Neutrophil (primary cell): ENCODE data around the gene HPCAL4.

ENCODE experiments used
- H3K27ac ChIP-seq: fragments of 200-600 bp; sonication (generic); 2 replicates; pipeline ENCODE4 v1.5.1; 2016; ENCODE audit warnings: mild to moderate bottlenecking, moderate library complexity
- H3K27me3 ChIP-seq: fragments of 200-600 bp; sonication (generic); 2 replicates; pipeline ENCODE4 v1.6.0; 2016; ENCODE audit warnings: mild to moderate bottlenecking
- H3K36me3 ChIP-seq: fragments of 200-600 bp; sonication (generic); 2 replicates; pipeline ENCODE4 v1.5.1; 2017
- H3K4me1 ChIP-seq, 2 experiments: fragments of 200-600 bp in 1 of 2; sonication (generic) in 1 of 2; 1 replicate in 1 of 2; 2 replicates in 1 of 2; pipeline versions ENCODE4 v1.5.1 to v1.6.1; 2013 to 2016; ENCODE audit warnings: low read depth in 1 of 2, low read length in 1 of 2, mild to moderate bottlenecking in 1 of 2, moderate library complexity in 1 of 2; ENCODE audit not compliant: control insufficient read depth in 1 of 2, insufficient read depth in 1 of 2
- H3K4me3 ChIP-seq, 2 experiments: fragments of 200-600 bp in 1 of 2; sonication (generic) in 1 of 2; 1 replicate in 1 of 2; 2 replicates in 1 of 2; pipeline ENCODE4 v1.5.1; 2013 to 2016; ENCODE audit warnings: low read depth in 1 of 2, low read length in 1 of 2, mild to moderate bottlenecking in 1 of 2, moderate library complexity in 1 of 2
- H3K9me3 ChIP-seq: fragments of 200-600 bp; sonication (generic); 2 replicates; pipeline ENCODE4 v1.5.1; 2016
- CTCF ChIP-seq: fragments of 200-600 bp; sonication (generic); IDR thresholded peaks from 2 replicates; pipeline ENCODE4 v1.5.1; 2016; ENCODE audit warnings: antibody characterized with exemption

HPCAL4 gene

GRCh38 chr1:39691383-39692151, at the start of gene HPCAL4:
Gene HPCAL4, minus strand, starts transcription at chr1:39691433. Its CDS starts 6,830 bp downstream, at chr1:39684603.
- Histone ChIP-seq H3K36me3 (no peaks in the 10 kb centered on the region), H3K27ac (no peak within 1 kb of the TSS), H3K9me3 (no peaks in the 10 kb centered on the region), H3K4me3 (peak within 1 kb of the TSS; percentile 30 to 64), H3K4me1 (peaks cover 15 to 18% of the 10 kb centered on the region in 2 experiments), H3K27me3 (peaks cover 100% of the 10 kb centered on the region)
- TF ChIP-seq CTCF = no peak

- H3K4me3 ChIP-seq = peak within 1 kb of the TSS; percentile 68 to 77
These were observed 47.6 kb upstream of the HPCAL4 start, which contains the start of gene PPIE for GRCh38 chr1:39738622-39739366. Gene PPIE, plus strand, starts transcription at chr1:39738882. Its CDS starts 19 bp downstream, at chr1:39738901.

GRCh38 chr1:39737546-39738169, 46.4 kb upstream of the HPCAL4 start:
- Histone ChIP-seq H3K4me3 (no peak overlapping the region), H3K27ac (no peak overlapping the region), H3K27me3 (peaks cover 33% of the 10 kb centered on the region), H3K9me3 (no peaks in the 10 kb centered on the region), H3K36me3 (peaks cover 21% of the 10 kb centered on the region), H3K4me1 (peaks cover 6 to 10% of the 10 kb centered on the region in 2 experiments)
- TF ChIP-seq CTCF = no peak

More at GRCh38 chr1:39738622-39739366, 47.6 kb upstream of the HPCAL4 start, which contains the start of gene PPIE:
- TF ChIP-seq CTCF = no peak
- H3K27me3 ChIP-seq = peaks cover 22% of the 10 kb centered on the region
- no peak within 1 kb of the TSS for H3K27ac ChIP-seq
- H3K9me3 ChIP-seq = no peaks in the 10 kb centered on the region
- peaks cover 33% of the 10 kb centered on the region for H3K36me3 ChIP-seq
- H3K4me1 ChIP-seq = peaks cover 6 to 10% of the 10 kb centered on the region in 2 experiments

- Histone ChIP-seq H3K27ac (no peak overlapping the region), H3K4me1 (peaks cover 6 to 10% of the 10 kb centered on the region in 2 experiments), H3K27me3 (peaks cover 52% of the 10 kb centered on the region), H3K9me3 (no peaks in the 10 kb centered on the region), H3K36me3 (peaks cover 4% of the 10 kb centered on the region), H3K4me3 (no peak overlapping the region)
- TF ChIP-seq CTCF = no peak
These were observed 44.5 kb upstream of the HPCAL4 start for GRCh38 chr1:39735731-39736130.

- TF ChIP-seq CTCF = no peak
These were observed 41.9 kb upstream of the HPCAL4 start for GRCh38 chr1:39733161-39733560.

More at GRCh38 chr1:39733161-39733560, 41.9 kb upstream of the HPCAL4 start:
- Histone ChIP-seq H3K4me3 (no peak overlapping the region), H3K27me3 (peaks cover 78% of the 10 kb centered on the region), H3K36me3 (no peaks in the 10 kb centered on the region), H3K4me1 (no peaks in the 10 kb centered on the region), H3K27ac (no peak overlapping the region), H3K9me3 (no peaks in the 10 kb centered on the region)
